ENCODE results near the gene HABP4.

DNA sequence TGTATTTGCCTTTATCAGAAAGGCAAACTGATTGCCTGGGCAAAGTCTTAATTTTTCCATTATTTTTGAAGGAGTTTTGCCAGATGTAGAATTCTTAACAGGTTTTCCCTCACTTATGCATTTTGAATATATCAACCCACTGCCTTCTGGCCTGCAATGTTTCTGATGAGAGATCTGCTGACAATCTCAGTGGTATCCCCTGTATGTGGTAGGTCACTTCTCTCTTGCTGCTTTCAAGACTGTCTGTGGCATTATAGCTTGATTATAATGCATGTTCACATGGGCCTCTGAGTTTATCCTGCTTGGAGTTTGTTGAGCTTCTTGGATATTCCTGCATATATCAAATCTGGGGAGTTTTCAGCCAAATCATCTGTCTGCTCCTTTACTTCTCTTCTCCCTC is 82.2 kb downstream of the HABP4 start:
- no peak for TF ChIP-seq POLR2A (IDR thresholded peaks at IDR 0.05)
- TF ChIP-seq CTCF (IDR thresholded peaks at IDR 0.05): no peak

Data from esophagus squamous epithelium (tissue), 4 donors.